SKM-1 treated with dmso at 0.1 percent for 144 hours (cell line): Measurements from ENCODE around the gene PGAP6.
A peak's percentile ranks its signal among the peaks of the same experiment; 100 is the strongest.
"Not testable (repeated sequence)": the region's sequence is repeated elsewhere in the genome, so short reads cannot be mapped to it uniquely, and the experiment has no call there.

Experiments used
- DNase-seq: peaks from one replicate; lab custom pipeline; 2025; ENCODE audit not compliant: unreplicated experiment; lab: John Stamatoyannopoulos, UW

Gene PGAP6

DNA sequence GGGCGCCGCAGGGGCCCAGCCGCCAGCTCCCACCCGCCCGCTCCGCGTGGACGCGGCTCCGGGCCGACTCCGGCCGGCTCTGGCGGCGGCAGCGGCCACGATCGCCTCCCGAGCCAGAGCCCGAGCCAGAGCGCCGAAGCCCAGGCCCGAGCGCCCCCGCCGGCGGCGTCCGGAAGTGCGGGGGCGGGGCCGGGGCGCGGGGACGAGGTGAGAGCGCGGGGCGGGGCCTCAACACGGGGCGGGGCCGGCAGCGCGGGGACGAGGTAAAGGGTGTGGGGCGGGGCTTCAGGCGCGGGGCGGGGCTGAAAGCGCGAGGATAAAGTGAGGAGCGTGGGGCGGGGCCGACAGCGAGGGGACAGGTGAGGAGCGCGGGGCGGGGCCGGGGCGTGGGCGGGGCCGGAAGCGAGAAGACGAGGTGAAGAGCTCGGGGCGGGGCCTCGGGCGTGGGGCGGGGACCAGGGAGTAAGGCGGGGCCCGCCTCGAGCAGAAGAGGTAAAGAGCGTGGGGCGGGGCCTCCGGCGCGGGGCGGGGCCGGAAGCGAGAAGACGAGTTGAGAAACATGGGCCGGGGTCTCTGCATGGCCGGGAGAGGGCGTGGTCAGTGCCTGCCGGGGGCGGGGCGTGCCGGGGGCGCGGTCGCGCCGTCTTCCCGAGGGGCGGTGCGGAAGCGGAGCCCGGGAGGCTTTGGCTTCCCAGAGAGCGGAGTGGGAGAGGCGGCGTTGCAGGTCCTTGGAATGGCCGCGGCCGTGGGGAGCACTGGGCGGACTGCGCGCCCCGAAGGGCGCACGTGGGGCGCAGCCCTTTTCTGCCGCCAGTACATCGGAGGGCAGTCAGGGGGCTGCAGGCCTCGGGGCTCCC, 29.0 kb downstream of the PGAP6 start, which contains the start of gene AXIN1:
TSS of gene AXIN1 (minus strand) at position 177 of the 857 bp plus-strand sequence. CDS start 5,698 bp downstream, outside the sequence.
- DNase-seq: peak; percentile 95

DNA sequence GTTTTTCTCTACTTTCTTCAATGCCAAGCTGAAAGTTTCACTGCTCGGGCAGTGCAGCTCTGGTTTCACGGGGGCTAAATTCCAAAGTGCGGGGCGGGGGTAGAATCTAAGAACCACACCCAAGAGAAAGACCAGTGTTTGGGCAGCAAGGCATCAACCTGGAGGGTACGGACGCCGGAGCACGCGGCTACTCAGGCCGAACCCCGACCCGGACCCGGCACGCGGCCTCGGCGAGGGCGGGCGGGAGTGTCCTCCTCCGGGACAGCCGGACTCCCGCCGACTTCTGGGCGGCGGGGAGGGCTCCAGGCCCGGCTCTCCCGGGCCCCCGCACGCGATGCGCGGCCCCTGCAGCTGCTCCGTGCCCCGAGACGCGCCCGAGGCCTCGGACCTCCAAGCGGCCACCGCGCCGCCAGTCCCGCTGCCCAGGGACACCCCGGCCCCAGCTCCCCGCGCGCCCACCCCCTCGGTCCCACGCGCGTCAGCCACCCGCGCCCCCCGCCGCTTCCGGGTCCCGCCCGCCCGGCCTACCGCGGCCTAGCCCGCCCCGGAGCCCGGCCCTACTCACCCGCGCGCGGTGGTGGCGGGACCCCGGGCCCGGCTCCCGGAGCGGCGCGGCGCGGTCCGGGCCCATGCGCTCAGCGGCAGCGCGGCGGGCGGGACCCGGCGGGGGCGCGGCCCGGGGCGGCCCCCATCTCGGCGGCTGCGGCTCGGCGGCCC, 29.8 kb downstream of the PGAP6 start:
- DNase-seq: no peak

DNA sequence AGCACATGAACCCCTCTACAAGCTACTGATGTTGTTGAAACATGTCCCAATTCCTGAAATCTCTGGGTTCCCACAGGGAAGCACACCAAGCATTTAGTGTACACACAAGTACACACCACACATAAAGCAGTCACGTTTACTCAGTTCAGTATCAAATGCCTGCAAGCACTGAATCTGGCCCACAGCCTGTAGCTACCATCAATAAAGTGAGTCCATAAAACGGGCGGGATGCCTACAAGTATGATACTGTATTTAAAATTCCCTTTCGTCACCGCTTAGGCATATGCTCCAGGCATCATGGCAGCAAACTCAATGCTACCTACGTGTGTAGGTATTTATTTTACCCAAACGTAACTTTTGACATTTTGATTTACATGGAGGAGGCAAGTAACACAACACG, 31.6 kb downstream of the PGAP6 start:
- no peak for DNase-seq

DNA sequence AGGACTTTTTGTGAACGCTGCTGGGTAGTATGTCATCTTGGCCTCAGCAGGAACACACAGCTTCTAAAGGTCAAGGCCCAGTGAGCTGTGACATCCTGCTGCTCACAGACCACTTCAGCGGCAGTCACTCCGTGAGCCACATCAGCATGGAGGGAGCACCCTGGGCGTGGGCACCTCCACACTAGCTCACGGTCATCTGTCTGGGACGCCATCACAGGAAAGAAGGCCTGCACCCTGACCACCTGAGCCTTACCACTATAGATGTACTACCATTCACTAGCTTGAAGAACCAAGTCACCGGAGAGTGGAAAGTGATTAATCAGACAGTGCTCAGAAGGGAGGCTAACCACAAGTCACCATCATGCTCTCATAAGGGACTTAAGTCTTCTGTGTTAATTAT, 32.6 kb downstream of the PGAP6 start:
- DNase-seq: no peak

DNA sequence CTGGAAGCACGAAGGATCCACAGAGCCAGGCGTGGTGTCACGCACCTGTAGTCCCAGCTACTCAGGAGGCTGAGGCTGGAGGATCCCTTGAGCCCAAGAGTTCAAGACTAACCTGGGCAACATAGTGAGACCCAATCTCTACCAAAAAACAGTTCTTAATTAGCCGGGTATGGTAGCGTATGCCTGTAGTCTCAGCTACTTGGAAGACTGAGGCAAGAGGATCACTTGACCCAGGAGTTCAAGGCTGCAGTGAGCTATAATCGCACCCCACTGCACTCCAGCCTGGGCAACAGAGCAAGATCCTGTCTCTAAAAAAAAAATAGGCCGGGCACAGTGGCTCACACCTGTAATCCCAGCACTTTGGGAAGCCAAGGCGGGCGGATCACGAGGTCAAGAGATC, 33.3 kb downstream of the PGAP6 start:
- not testable (repeated sequence) for DNase-seq

DNA sequence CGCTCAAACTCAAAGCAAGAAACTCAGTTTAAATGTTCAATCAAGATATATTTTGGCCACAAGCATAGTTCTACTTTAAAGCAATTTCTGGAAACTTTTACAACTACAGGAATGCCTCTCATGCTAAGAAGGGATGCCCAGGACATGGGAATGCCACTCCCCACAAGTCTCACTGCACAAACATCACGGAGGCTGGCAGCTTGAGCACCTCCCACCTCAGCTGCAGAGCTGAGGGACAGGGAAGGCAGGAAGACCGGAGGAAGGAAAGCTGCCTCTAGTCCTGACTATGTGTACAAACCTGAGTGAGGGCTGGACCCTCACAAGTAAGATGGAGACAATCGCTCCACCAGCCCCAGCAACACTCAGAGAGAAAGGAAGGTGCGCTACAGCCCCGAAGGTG, 34.6 kb downstream of the PGAP6 start:
- DNase-seq: no peak

DNA sequence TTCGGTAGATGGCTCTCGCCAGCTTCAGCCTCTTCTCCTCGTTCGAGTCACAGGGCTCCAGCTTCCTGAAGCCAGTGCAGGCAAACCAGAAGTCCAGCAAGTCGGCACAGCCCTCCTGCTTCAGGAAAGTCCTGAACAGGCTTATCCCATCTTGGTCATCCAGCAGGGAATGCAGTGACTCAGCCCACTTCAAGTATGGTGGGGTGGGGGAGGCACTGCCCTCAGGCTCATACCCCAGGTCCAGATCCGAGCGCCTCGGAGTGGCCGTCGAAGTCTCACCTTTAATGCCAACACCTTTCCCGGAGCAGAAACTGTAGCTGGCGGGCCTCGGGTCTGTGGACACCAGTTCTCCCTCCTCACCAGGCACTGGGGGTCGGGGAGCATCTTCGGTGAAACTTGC, 35.2 kb downstream of the PGAP6 start:
- DNase-seq: no peak

DNA sequence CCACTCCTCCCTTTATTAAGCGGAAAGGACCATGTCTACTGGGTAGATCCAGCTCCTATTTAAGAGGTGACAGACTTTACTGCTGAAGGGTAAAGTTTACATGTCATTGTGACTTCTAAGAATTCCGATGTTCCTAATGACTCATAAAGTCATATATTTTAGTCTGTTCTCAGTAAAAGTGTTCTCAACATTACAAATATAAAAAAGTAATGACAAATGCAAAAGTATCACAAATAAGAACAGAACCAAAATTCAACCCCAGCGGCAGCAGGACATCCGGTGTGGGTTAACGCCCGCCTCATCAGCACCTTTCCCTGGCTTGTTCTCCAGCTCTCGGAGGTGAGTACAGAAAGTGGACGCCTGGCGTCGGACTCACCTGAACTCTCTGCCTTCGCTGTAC, 36.0 kb downstream of the PGAP6 start:
- DNase-seq: no peak

DNA sequence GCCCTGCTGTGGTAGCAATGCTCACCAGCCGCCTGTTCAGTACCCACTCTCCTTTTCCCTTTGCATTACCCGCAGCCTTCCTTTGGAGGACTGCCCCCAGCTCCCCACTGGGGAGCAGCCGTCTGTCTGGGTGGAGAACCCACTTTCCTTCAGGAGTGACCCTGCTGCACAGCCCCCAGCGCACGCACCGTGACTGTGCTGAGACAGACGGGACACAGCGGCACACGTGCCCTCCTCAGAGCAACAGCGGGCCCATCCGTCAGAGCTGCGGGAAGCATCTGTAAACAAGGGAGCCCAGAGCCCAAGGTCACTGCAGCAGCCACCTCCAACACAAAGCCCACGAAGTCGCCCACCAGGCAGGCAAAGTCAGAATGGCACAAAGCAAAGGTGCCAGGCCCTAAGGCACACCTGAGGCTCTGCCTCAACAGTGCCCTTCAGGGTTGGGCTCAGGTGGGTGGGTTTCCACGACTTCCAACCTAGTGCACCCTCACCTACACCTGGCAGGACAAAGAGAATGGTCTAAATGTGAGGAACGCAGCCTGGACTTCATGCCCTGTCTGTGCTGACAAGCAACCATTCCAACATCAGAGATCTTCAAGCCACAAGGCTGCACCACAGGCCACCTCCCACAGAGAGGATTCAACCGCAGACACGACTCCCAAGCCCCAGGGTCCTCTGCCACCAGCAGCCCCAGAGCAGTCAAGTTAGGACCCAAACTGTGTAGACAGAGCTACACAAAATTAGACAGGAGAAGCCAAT, 39.1 kb downstream of the PGAP6 start:
- DNase-seq: no peak

DNA sequence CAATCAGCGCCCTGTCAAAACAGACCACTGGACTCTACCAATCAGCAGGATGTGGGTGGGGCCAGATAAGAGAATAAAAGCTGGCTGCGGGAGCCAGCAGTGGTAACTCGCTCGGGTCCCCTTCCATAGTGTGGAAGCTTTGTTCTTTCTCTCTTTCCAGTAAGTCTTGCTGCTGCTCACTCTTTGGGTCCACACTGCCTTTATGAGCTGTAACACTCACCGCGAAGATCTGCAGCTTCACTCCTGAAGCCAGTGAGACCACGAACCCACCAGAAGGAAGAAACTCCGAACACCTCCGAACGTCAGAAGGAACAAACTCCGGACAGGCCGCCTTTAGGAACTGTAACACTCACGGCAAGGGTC, 39.8 kb downstream of the PGAP6 start:
- not testable (repeated sequence) for DNase-seq

DNA sequence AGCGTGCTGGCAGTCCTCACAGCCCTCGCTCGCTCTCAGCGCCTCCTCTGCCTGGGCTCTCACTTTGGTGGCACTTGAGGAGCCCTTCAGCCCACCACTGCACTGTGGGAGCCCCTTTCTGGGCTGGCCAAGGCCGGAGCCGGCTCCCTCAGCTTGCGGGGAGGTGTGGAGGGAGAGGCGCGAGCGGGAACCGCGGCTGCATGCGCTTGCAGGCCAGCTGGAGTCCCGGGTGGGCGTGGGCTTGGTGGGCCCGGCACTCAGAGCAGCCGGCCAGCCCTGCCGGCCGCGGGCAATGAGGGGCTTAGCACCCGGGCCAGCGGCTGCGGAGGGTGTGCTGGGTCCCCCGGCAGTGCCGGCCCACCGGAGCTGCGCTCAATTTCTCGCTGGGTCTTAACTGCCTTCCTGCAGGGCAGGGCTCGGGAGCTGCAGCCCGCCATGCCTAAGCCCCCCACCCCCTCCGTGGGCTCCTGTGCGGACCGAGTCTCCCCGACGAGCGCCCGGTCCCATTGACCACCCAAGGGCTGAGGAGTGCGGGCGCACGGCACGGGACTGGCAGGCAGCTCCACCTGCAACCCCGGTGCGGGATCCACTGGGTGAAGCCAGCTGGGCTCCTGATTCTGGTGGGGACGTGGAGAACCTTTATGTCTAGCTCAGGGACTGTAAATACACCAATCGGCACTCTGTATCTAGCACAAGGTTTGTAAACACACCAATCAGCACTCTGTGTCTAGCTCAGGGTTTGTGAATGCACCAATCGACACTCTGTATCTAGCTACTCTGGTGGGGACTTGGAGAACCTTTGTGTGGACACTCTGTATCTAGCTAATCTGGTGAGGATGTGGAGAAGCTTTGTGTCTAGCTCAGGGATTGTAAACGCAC, 40.4 kb downstream of the PGAP6 start:
- DNase-seq: not testable (repeated sequence)

DNA sequence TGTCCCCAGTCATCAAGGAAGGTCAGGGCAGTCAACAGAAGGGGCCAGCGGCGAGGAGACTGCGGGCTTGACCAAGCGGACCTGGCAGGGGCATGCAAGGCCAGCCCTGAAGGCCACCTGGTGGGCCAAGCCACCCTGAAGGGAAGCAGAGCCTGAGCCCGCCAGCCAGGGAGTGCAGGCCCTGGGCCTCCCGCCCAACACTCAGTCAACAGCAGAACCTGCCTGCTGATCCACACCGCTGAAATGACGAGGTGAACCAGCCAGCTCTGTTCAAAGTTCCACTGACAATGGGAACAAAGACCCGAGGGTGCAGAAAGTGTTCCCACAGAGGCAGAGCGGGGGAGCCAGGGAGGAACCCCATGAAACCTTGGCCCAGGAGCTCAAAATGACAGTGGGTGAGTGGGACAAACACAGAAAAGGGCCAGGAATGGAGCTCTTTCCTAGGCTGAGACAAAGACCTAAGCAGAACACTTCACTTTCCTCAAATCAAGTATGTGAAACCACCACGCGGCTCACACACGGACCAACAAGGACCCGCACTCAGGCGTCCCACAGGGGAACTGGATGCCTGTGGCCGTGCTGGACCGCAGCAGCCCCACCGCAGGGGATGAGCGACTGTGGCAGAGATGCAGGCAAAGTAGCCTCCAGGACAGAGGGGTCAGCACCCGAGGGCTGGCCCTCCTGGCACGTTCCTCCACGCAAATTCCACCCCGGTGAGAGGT, 41.2 kb downstream of the PGAP6 start:
- no peak for DNase-seq

DNA sequence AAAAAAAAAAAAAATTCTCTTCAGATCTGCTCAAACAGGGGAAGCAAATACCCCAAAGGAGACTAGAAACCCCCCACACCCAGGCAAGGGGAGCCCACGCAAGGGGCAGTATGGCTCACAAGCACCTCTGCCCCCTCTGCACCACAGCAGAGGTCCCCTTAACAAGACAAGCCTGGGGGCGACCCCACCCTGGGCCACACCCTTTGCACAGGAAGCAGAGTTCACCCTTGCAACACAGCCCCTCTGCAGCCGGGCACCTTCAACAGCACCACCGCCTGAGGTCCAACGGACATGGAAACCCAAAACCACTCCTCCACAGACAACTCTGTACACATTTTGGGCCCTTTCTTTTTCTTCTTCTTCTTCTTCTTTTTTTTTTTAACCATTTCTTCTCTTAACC, 42.1 kb downstream of the PGAP6 start:
- peak; percentile 45 for DNase-seq

DNA sequence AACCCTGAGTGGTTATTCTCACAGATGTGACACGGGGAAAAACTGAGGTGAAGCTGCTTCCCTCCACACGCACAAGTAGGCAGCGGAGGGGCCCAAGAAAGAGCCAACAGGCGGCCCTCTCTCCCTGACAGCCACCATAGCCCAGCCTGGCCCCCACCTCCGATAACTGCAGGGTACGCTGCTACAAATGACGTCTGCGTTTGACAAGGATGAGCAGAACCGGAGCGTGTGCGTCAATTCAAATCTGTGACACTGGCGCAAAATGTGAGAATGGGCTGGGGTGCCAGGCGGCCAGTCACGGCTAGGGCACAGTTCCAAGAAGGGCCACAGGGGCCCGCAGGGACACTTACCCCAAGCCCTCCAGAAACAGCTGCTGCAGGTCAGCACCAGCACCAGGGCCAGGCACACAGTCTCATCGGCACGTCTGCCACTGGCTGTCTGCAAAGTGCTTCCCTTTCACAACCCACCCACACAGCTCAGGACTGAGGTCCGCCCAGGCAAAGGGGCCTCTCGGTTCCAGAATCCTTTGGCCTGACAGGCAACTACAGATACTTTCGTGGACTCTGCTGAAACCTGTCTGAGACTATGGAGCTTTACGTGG, 43.7 kb downstream of the PGAP6 start:
- no peak for DNase-seq

DNA sequence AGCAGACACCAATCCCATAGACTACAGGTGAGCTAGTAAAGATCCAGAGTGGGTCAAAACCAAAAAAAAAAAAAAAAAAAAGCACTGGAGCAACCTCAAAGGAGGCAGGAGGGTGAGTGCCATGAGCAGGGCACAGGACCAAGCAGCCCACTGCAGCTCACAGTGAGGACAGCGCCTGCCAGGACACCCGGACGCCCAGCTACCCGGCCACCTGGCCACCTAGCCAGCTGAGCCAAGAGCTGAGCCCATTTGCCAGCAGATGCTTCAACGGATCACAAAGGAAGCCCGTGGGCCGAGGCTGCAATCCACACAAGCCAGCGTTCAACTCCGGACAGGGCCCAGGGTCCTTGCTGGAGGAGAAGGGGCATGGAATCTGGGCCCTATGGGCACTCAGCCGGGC, 44.3 kb downstream of the PGAP6 start:
- DNase-seq: no peak

DNA sequence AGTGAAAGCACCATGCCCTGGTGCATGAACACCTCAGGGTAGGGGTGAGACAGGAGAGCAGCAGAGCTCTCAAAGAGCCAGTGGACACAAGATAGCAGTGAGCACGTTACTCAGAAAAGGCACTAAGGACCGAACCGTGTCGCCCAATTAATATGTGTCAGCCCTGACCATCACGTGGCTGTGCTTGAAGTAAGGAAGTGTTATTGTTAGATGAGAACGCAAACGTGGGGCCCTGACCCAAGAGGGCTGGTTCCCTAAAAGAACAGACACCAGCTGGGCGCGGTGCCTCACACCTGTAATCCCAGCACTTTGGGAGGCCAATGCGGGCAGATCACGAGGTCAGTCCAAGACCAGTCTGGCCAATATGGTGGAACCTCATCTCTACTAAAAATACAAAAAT, 45.5 kb downstream of the PGAP6 start:
- DNase-seq: no peak

DNA sequence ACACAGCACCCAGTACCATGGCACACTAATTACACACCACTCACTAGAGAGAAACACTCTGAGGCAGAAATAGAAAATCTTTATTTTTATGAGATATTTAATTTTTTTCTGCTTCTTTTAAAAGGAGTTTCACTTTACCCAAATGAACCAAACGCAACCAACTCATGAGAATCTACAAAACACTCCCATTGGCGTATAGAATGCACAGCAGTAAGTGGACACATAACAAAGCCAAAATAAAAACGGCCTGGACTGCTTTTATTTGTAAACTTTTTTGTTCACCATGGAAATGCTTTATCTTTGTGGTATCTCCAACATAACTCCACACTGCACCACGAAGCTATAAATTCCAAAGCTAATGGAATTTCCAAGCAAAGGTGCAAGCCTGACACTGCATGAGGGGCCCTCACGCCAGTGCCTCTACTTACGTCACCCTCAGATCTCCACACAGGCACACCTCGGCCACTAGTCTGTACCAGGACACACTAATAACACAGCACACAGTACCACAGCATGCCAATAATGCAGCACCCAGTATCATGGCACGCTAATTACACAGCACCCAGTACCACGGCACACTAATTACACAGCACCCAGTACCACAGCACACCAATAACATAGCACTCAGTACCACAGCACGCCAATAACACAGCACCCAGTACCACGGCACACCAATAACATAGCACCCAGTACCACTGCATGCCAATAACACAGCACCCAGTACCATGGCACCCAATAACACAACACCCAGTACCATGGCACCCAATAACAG, 46.7 kb downstream of the PGAP6 start:
- DNase-seq: not testable (repeated sequence)

DNA sequence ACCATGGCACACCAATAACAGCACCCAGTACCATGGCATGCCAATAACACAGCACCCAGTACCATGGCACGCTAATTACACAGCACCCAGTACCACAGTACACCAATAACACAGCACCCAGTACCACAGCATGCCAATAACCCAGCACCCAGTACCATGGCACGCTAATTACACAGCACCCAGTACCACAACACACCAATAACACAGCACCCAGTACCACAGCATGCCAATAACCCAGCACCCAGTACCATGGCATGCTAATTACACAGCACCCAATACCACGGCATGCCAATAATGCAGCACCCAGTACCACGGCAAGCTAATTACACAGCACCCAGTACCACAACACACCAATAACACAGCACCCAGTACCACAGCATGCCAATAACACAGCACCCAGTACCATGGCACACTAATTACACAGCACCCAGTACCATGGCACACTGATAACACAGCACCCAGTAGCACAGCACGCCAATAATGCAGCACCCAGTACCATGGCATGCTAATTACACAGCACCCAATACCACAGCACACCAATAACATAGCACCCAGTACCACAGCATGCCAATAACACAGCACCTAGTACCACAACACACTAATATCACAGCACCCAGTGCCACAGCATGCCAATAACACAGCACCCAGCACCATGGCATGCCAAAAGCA, 47.5 kb downstream of the PGAP6 start:
- not testable (repeated sequence) for DNase-seq
